K562 treated with DMSO at 1 percent for 4 hours (cell line): ENCODE results near the gene ARHGEF4. TPM values are rescaled to one million over a fixed set of nuclear protein-coding genes. Genes with fewer than 3 reads are reported as not detected.

Experiments
- total RNA-seq: library from RNA; unstranded; fragments of 300-600 nt; gene quantifications from 2 replicates; pipeline ENCODE4 v1.2.3, GENCODE V29; 2022; ENCODE audit not compliant: insufficient read depth

Gene ARHGEF4, protein sequence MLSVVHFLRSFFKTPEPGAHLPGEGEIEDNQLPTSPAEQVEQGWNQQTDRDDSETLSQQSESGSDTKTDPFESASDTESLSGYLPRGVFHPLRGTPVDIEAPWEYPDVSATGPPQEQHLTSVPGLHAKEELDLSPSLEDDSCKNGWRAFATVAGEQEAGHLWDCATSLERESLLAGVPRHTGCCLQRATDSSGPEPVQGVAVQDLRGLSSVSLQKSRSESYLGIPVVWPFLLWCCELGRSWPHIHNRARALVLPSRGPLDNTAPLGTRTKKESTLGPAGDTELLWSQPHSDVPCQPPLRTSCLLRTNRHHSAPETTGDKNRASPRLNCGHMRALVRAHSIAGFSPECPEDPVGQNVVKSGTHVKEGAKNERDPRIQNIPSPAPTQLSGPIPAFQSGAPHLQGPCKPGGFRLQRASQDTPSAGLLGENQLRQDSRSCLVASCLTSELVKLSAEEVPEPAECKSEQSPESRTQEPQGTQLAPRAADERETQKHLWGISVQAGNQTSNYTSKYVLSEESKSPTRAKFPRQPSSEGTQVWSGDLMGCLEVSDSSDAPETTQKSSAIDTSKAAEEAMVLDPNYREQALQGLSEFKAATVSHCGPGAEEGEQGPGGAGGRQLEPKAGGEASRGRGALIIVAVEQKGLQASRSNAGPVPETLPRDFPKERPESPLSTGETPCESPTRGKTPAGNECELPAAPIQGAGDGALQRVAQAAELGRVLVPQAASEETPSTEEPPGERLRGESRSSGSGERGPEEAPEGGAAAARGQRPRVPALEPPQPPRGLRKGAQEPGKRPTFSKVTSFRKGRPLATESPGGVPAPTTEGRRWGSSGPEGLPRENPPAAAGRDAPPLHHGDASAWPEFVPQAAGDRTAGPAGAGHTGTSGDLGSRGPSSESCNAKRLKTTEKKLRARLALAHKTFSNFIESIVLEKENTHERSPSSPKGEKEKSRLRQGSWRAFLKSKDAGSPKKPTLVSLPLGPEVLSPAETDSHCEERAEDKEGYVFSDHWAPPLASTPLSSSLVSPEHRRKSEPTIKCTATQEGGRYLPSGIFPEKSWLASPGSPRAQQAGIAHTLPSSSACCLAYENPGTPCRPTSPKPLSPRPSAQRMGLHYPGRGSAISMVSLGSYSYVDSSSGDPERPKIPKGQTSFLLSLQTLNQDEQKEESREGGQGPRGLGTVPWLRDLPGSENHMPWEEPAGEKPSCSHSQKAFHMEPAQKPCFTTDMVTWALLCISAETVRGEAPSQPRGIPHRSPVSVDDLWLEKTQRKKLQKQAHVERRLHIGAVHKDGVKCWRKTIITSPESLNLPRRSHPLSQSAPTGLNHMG (N-terminal part only)
- total RNA-seq = not detected in 2 replicates

DNA sequence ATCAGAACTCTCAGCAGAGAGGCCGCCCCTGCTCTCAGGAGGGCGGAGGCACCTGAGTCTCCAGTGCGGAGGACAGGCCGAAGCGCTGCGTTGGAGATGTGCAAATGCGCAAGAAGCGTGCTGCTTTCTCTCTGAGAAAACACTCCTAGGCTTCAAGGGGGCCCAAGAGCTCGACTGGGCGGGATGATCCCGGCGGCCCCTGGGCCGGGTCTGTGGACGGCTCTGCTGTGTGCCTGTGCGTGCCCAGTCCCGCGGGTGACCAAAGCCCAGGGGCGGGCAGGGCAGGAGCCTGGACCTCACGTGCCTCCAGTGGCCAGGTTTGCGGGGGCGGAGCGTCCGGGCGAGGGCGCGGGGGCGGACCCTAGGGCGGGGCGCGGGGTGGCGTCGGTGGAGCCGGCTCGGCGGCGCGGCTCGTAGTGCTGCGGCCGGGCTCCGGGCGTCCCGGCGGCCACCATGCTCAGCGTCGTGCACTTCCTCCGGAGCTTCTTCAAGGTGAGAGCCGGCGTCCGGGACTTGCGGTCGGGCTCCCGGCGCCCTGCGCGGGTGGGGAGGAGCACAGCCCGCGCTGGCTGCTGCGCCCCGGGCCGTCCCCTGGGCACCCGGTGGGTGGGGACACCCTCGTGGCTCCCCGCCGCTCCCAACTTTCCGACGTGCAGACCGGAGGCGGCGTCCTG lies at the start of gene ARHGEF4:
ARHGEF4 (plus strand) TSS at position 414 of the 674 bp plus-strand sequence; CDS start at position 454, 40 bp downstream.

DNA sequence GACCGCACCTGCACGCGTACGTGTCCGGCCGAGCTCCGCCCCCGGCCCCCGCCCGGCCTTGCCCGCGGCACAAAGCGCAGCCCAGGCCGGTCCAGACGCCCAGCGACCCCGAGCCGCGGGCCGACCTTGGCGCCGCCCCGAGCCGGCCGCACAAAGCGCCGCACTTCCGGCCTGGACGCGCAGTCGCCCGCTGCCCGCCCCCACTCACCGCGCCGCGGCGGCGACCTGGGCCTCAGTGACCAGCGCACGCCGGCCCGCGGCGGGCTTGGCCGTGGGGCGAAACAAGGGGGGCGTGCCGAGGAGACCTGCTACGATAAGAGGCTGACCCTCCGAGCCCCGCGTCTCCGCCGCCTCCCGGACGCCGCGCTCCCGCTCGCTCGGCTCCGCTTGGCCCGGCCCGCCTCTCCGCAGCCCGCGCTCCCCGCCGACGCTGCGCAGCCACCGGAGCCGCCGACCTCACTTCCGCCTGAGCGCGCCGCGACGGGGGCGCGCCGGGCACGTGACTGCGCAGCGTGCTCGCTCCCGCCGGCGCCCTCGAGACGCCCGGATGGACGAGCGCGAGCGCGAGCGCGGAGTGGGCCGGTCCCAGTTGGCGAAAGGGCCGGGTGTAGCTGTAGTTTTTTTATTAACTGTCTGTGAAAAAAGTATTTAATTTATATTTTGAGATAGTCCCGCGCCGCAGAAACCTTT lies 256.4 kb downstream of the ARHGEF4 start, which contains the start of gene FAM168B:
FAM168B (minus strand) TSS at position 455 of the 690 bp plus-strand sequence. CDS start 10,814 bp downstream, outside the sequence.

Other genes starting within 250 kb of the ARHGEF4 start
- gene CFC1, start 237.3 kb upstream of the ARHGEF4 start, total RNA-seq = not detected in 2 replicates
- gene POTEJ, start 225.5 kb upstream of the ARHGEF4 start, total RNA-seq = not detected in 2 replicates
- gene GPR148, start 107.8 kb upstream of the ARHGEF4 start, total RNA-seq = not detected in 2 replicates
- not detected in 2 replicates for gene AMER3, start 81.4 kb upstream of the ARHGEF4 start, total RNA-seq